GM12801 (cell line): Measurements from ENCODE around the gene BARX1.

Experiments
- TF ChIP-seq, protein P1 (sequence below): IDR thresholded peaks from one replicate; pipeline ENCODE4 v1.5.1; 2011; ENCODE audit warnings: control low read depth; ENCODE audit not compliant: insufficient read length; ENCODE audit errors: extremely low read depth

Gene BARX1

GRCh38 chr9:93975262-93975661, 20.1 kb upstream of the BARX1 start:
- TF ChIP-seq, protein P1, sequence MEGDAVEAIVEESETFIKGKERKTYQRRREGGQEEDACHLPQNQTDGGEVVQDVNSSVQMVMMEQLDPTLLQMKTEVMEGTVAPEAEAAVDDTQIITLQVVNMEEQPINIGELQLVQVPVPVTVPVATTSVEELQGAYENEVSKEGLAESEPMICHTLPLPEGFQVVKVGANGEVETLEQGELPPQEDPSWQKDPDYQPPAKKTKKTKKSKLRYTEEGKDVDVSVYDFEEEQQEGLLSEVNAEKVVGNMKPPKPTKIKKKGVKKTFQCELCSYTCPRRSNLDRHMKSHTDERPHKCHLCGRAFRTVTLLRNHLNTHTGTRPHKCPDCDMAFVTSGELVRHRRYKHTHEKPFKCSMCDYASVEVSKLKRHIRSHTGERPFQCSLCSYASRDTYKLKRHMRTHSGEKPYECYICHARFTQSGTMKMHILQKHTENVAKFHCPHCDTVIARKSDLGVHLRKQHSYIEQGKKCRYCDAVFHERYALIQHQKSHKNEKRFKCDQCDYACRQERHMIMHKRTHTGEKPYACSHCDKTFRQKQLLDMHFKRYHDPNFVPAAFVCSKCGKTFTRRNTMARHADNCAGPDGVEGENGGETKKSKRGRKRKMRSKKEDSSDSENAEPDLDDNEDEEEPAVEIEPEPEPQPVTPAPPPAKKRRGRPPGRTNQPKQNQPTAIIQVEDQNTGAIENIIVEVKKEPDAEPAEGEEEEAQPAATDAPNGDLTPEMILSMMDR: no peak

DNA sequence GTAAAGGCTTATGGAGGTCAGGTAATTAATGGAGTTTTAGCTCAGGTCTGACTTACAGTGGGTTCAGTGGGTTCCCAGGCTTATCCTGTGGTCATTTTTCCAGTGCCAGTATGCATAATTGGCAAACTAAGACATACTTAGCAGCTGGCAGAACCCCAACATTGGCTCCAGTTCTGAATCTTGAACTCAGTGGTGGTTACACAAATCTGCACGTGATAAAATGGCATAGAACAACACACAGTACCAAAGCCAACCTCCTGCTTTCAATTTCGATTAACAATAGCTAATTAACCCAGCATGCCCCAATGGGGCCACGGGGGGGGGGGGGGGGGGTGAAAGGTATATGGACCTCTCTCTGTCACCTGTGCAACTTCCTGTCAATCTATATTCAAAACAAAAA, 19.0 kb upstream of the BARX1 start:
- TF ChIP-seq, protein P1: no peak

GRCh38 chr9:93969328-93969661, 14.1 kb upstream of the BARX1 start:
- TF ChIP-seq, protein P1: no peak

GRCh38 chr9:93968451-93969327, 13.5 kb upstream of the BARX1 start:
- TF ChIP-seq, protein P1: no peak

DNA sequence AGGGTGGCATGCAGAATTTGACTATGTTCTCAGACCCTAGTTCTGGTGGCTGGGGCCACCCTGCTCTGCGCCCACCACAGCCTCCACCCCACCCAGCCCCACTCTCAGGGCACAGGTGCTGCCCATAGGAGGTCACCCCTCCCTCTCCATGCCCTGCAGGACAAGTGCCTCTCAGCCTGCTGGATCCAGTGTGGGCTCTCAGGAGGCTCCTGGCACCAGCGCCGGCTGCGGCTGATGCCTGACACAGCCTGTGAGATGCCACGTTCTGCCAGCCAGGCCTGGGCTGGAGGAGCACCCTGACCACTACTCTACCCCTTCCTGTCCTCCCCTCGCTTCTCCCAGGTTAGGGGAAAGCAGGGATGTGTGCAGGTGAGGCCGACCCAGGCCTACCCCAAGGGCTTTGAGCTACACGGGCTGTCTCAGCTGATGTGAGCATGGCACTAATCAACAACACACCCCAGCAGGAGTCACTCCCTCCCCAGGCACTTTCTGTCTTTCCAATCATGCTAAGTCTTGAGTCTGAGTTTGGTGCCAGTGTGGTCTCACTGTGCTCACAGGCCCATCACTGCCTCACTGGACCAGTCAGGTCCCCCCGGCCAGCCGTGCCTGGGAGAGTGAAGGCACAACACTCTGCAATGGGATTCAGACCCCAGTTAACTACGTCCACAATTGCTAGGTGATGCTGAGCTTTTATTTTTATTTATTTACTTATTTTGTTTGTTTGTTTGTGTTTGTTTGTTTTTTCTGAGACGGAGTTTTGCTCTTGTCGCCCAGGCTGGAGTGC, 12.1 kb upstream of the BARX1 start:
- TF ChIP-seq, protein P1: no peak

GRCh38 chr9:93965830-93966577, 10.8 kb upstream of the BARX1 start:
- TF ChIP-seq, protein P1: no peak

DNA sequence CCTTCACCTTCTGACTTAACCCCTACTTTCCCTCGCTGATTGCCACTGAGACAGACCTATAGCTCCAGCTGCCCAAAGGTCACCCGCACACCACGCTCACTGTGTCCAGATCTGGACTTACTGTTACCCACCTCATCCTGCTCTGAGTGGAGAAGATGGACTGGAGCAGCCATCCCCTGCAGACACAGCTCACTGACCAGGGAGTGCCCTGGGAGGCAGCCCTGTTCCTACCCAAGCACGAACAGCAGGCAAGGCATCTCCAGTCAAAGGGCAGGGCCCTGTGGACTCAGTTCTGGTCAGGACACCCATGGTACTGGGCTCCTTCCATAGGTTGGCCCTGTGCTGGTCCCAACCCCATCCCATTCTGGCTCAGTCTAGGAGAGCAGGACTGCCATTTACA, 9.5 kb upstream of the BARX1 start:
- TF ChIP-seq, protein P1: no peak
